Measurements from ENCODE around the gene TGFBR3. TPM values are rescaled to one million over a fixed set of nuclear protein-coding genes. Genes with fewer than 3 reads are reported as not detected.
A peak's percentile ranks its signal among the peaks of the same experiment; 100 is the strongest.

The TGFBR3 gene
- total RNA-seq, 2 experiments from 2014 or later, result 31.5 to 36.6 TPM

- DNase-seq, result no peak
- no peak for TF ChIP-seq CTCF (IDR thresholded peaks at IDR 0.05)
- ATAC-seq (ENCODE audit: poor library complexity), result no peak
- H3K9me3 Mint-ChIP-seq, result no peaks in the 10 kb centered on the region
- peak overlapping the region; percentile 55 for H3K27ac Mint-ChIP-seq
- no peak overlapping the region for H3K27ac ChIP-seq (ENCODE audit: low read depth in 1 of 2, low read length in 2 of 2)
- H3K9me3 ChIP-seq (ENCODE audit: control insufficient read depth in 1 of 2, insufficient read depth in 1 of 2, low read length in 2 of 2), result no peaks in the 10 kb centered on the region
- no peaks in the 10 kb centered on the region for H3K27me3 Mint-ChIP-seq
- peaks cover 19% of the 10 kb centered on the region for H3K4me1 ChIP-seq (ENCODE audit: insufficient read depth, low read length)
- H3K4me1 Mint-ChIP-seq (ENCODE audit: low read depth), result peaks cover 46% of the 10 kb centered on the region
- no peaks in the 10 kb centered on the region for H3K36me3 Mint-ChIP-seq (ENCODE audit: low read depth)
- no peak overlapping the region for H3K4me3 ChIP-seq (ENCODE audit: low read length)
- no peaks in the 10 kb centered on the region for H3K27me3 ChIP-seq (ENCODE audit: control insufficient read depth in 1 of 2, insufficient read depth in 2 of 2, low read length in 2 of 2)
- ChIA-PET CTCF (interaction anchor here (0.9 to 1.2 kb wide), 2 partner anchors 15 to 72 kb away, joined by 3 read pairs; no protein-coding TSS in a partner anchor), POLR2A (interaction anchor here (0.6 to 1.3 kb wide), 3 partner anchors 8 to 210 kb away, joined by 3 to 4 read pairs (median 3); no protein-coding TSS in a partner anchor)
- intact Hi-C loops (cut with DNase I, micrococcal nuclease), result no loop called here
- no peak overlapping the region for H3K4me3 Mint-ChIP-seq
- H3K36me3 ChIP-seq (ENCODE audit: insufficient read depth, low read length), result no peaks in the 10 kb centered on the region
Observed at GRCh38 chr1:91811363-91812025, 74.5 kb downstream of the TGFBR3 start.

- H3K4me3 Mint-ChIP-seq, result no peak overlapping the region
- CTCF ChIA-PET, result no interaction called here
- peaks cover 32% of the 10 kb centered on the region for H3K4me1 ChIP-seq (ENCODE audit: insufficient read depth, low read length)
Observed at GRCh38 chr1:91809317-91809716, 76.6 kb downstream of the TGFBR3 start.

GRCh38 chr1:91807921-91808620 is 77.9 kb downstream of the TGFBR3 start:
- H3K4me1 Mint-ChIP-seq (ENCODE audit: low read depth), result peaks cover 66% of the 10 kb centered on the region
- peak overlapping the region; percentile 59 for H3K27ac Mint-ChIP-seq
- Histone ChIP-seq H3K4me3 (ENCODE audit: low read length) (no peak overlapping the region), H3K36me3 (ENCODE audit: insufficient read depth, low read length) (no peaks in the 10 kb centered on the region), H3K4me1 (ENCODE audit: insufficient read depth, low read length) (peaks cover 44% of the 10 kb centered on the region), H3K27me3 (ENCODE audit: control insufficient read depth in 1 of 2, insufficient read depth in 2 of 2, low read length in 2 of 2) (no peaks in the 10 kb centered on the region), H3K9me3 (ENCODE audit: control insufficient read depth in 1 of 2, insufficient read depth in 1 of 2, low read length in 2 of 2) (no peaks in the 10 kb centered on the region), H3K27ac (ENCODE audit: low read depth in 1 of 2, low read length in 2 of 2) (no peak overlapping the region)
- ATAC-seq (ENCODE audit: poor library complexity) (no peak), DNase-seq (no peak)
- ChIA-PET POLR2A (no interaction called here), CTCF (no interaction called here)
- intact Hi-C loops (cut with DNase I, micrococcal nuclease), result loop anchor here (5.0 to 10.0 kb wide), 3 partner anchors 79 to 497 kb away; partner anchors contain the start of genes CDC7 (in 1 of the 2) and TGFBR3 (in 1 of the 2)
- H3K9me3 Mint-ChIP-seq, result no peaks in the 10 kb centered on the region
- no peaks in the 10 kb centered on the region for H3K27me3 Mint-ChIP-seq
- H3K36me3 Mint-ChIP-seq (ENCODE audit: low read depth), result no peaks in the 10 kb centered on the region
- no peak overlapping the region for H3K4me3 Mint-ChIP-seq
- no peak for TF ChIP-seq CTCF (IDR thresholded peaks at IDR 0.05)

More at GRCh38 chr1:91809317-91809716, 76.6 kb downstream of the TGFBR3 start:
- no peak overlapping the region for H3K4me3 ChIP-seq (ENCODE audit: low read length)
- no peaks in the 10 kb centered on the region for H3K36me3 Mint-ChIP-seq (ENCODE audit: low read depth)
- H3K36me3 ChIP-seq (ENCODE audit: insufficient read depth, low read length), result no peaks in the 10 kb centered on the region
- POLR2A ChIA-PET, result no interaction called here
- peaks cover 59% of the 10 kb centered on the region for H3K4me1 Mint-ChIP-seq (ENCODE audit: low read depth)
- no peak for TF ChIP-seq CTCF (IDR thresholded peaks at IDR 0.05)
- no peaks in the 10 kb centered on the region for H3K27me3 ChIP-seq (ENCODE audit: control insufficient read depth in 1 of 2, insufficient read depth in 2 of 2, low read length in 2 of 2)
- H3K27me3 Mint-ChIP-seq, result no peaks in the 10 kb centered on the region
- no peak overlapping the region for H3K27ac ChIP-seq (ENCODE audit: low read depth in 1 of 2, low read length in 2 of 2)
- peak overlapping the region; percentile 76 for H3K27ac Mint-ChIP-seq
- H3K9me3 Mint-ChIP-seq, result no peaks in the 10 kb centered on the region
- intact Hi-C loops (cut with DNase I, micrococcal nuclease), result loop anchor here (5.0 to 10.0 kb wide), 3 partner anchors 78 to 495 kb away; partner anchors contain the start of genes CDC7 (in 1 of the 2) and TGFBR3 (in 1 of the 2)
- H3K9me3 ChIP-seq (ENCODE audit: control insufficient read depth in 1 of 2, insufficient read depth in 1 of 2, low read length in 2 of 2), result no peaks in the 10 kb centered on the region
- no peak for DNase-seq
- ATAC-seq (ENCODE audit: poor library complexity), result no peak
